RWPE2 (cell line): ENCODE data around the gene PHEX.

ENCODE experiments used
- ATAC-seq: fragments of 200-7000 bp; cut with Tn5 transposase; 3 replicates; pipeline ENCODE4 v1.9.1; 2021; ENCODE audit warnings: low read depth
- DNase-seq: peaks from one replicate; pipeline ENCODE4 v3.0.0-alpha.2; 2020; ENCODE audit warnings: low spot score
- H3K27ac ChIP-seq: fragments of 450-650 bp; 2 replicates; pipeline ENCODE4 v1.5.1; 2017; ENCODE audit warnings: mild to moderate bottlenecking; ENCODE audit not compliant: poor library complexity, severe bottlenecking
- H3K27me3 ChIP-seq: fragments of 250-450 bp; sonication (Bioruptor Pico); 2 replicates; pipeline ENCODE4 v1.5.1; 2021; ENCODE audit warnings: mild to moderate bottlenecking, moderate library complexity; ENCODE audit not compliant: insufficient read depth, poor library complexity, severe bottlenecking
- H3K36me3 ChIP-seq: fragments of 250-450 bp; sonication (Bioruptor Pico); 2 replicates; pipeline ENCODE4 v1.5.1; 2020; ENCODE audit warnings: low read depth, mild to moderate bottlenecking, moderate library complexity
- H3K4me1 ChIP-seq: fragments of 250-450 bp; sonication (Bioruptor Pico); 2 replicates; pipeline ENCODE4 v1.5.1; 2021; ENCODE audit warnings: mild to moderate bottlenecking, moderate library complexity; ENCODE audit not compliant: insufficient read depth, poor library complexity, severe bottlenecking
- H3K4me3 ChIP-seq: fragments of 250-450 bp; sonication (Bioruptor Pico); 2 replicates; pipeline ENCODE4 v1.5.1; 2021; ENCODE audit warnings: mild to moderate bottlenecking, moderate library complexity; ENCODE audit not compliant: severe bottlenecking
- H3K9me3 ChIP-seq: fragments of 250-450 bp; sonication (Bioruptor Pico); 2 replicates; pipeline ENCODE4 v1.5.1; 2021; ENCODE audit warnings: mild to moderate bottlenecking, moderate library complexity; ENCODE audit not compliant: severe bottlenecking
- TF ChIP-seq, protein P1 (sequence below): fragments of 450-650 bp; IDR thresholded peaks from one replicate; pipeline ENCODE4 v1.5.1; 2017; ENCODE audit warnings: mild to moderate bottlenecking, moderate library complexity; ENCODE audit not compliant: poor library complexity, severe bottlenecking

The PHEX gene

DNA sequence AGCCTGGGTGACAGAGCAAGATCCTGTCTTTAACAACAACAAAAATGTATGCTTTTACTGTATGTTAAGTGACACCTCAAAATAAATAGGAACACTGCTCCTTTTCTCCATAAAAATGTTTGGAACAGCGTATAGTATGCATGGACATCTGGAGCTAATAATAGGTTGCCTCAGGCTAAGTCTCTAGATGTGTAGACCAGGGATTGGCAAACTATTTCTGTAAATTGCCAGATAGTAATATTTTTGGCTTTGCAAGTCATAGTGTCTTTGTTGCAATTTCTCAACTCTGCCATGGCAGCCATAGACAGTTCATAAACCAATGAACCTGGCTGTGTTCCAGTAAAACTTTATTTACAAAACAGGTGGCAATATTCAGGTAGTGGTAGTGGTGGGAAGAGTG is 164.0 kb downstream of the PHEX start:
- no peaks in the 10 kb centered on the region for H3K36me3 ChIP-seq
- H3K4me1 ChIP-seq = no peaks in the 10 kb centered on the region
- TF ChIP-seq, protein P1, sequence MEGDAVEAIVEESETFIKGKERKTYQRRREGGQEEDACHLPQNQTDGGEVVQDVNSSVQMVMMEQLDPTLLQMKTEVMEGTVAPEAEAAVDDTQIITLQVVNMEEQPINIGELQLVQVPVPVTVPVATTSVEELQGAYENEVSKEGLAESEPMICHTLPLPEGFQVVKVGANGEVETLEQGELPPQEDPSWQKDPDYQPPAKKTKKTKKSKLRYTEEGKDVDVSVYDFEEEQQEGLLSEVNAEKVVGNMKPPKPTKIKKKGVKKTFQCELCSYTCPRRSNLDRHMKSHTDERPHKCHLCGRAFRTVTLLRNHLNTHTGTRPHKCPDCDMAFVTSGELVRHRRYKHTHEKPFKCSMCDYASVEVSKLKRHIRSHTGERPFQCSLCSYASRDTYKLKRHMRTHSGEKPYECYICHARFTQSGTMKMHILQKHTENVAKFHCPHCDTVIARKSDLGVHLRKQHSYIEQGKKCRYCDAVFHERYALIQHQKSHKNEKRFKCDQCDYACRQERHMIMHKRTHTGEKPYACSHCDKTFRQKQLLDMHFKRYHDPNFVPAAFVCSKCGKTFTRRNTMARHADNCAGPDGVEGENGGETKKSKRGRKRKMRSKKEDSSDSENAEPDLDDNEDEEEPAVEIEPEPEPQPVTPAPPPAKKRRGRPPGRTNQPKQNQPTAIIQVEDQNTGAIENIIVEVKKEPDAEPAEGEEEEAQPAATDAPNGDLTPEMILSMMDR = no peak
- no peak for ATAC-seq
- no peak overlapping the region for H3K4me3 ChIP-seq
- no peak overlapping the region for H3K27ac ChIP-seq
- no peak for DNase-seq
- no peaks in the 10 kb centered on the region for H3K9me3 ChIP-seq
- H3K27me3 ChIP-seq = no peaks in the 10 kb centered on the region

DNA sequence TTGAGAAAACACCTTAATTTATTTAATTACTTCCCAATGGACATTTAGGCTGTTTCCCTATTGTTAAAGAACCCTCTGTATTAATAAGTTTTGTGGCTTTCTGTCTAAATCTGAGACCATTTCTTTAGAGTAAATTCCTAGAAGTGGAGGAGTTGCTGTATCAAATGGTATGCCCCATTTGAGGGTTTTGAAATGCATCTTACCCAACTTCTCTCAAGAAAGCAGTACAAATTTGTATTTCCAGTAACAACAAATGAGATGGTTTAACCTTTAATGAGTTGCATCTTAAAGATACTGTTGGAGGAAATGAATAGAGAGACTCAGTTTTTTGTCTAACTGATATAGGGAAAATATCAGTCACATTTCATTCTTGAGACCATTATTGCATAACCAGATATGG is 170.1 kb downstream of the PHEX start:
- H3K4me1 ChIP-seq = no peaks in the 10 kb centered on the region
- H3K27me3 ChIP-seq = no peaks in the 10 kb centered on the region
- H3K36me3 ChIP-seq = no peaks in the 10 kb centered on the region
- no peak overlapping the region for H3K4me3 ChIP-seq
- DNase-seq (no peak), ATAC-seq (no peak)
- H3K27ac ChIP-seq = no peak overlapping the region
- TF ChIP-seq, protein P1 = no peak
- no peaks in the 10 kb centered on the region for H3K9me3 ChIP-seq

DNA sequence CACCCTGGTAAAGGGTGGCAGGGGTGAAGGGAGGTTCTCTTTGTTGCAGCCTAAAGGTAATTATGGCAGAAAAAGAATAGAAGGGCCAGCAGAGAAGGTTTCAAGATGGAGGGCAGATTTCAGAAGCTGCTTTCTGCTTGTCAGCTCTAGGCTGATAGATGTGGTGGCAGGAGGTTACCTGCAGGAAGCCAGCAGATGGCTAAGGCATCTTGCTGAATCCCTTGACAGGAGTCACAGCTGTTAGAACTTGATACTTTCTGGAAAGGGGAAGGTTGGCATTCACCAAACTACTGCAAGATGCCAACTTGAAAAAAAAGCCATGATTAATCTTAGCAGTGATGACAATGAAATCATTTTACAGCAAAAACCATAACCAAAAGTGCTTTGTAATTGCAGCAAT is 171.1 kb downstream of the PHEX start:
- ATAC-seq (no peak), DNase-seq (no peak)
- TF ChIP-seq, protein P1 = no peak
- Histone ChIP-seq H3K4me1 (no peaks in the 10 kb centered on the region), H3K4me3 (no peak overlapping the region), H3K9me3 (no peaks in the 10 kb centered on the region), H3K36me3 (no peaks in the 10 kb centered on the region), H3K27me3 (no peaks in the 10 kb centered on the region), H3K27ac (no peak overlapping the region)

DNA sequence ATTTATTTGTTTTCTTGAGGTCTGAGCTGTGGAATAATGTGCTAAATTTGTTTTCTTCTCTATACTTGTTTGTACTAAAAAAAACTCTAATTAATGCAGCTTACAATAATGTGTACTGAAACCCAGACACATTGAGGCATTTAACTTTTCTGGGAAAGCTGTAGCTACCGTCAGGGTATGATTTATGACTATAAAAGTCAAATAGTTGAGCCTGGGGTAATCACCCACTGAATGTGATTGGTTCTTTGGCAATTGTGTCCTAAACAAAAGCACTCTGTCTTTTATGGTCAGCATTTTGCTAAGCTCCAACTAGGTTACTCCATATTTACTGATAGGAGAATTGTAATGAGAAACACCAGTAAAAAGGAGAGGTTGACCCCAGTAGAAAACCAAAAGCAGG is 174.7 kb downstream of the PHEX start:
- Histone ChIP-seq H3K9me3 (no peaks in the 10 kb centered on the region), H3K4me1 (no peaks in the 10 kb centered on the region), H3K36me3 (no peaks in the 10 kb centered on the region), H3K27ac (no peak overlapping the region), H3K27me3 (no peaks in the 10 kb centered on the region), H3K4me3 (no peak overlapping the region)
- TF ChIP-seq, protein P1 = no peak
- DNase-seq (no peak), ATAC-seq (no peak)

DNA sequence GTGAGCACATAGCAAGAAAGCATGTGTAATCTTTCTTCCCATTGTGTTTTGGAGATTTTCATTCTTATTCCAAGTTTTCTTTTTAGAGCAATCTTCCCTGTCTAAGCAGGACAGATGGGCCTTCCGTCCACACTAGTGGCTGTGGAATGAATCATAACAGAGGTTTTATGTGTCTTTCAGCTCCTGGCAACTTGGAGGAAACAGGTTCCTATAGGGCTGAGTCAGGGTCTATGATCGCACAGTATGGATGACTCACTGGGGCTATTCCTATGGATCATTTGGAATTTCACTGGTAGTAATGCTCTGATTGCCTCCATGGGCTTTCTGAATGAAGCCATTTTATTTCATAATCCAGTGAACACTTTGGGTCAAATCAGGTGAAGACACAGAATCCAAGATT is 188.8 kb downstream of the PHEX start:
- Histone ChIP-seq H3K27ac (peak overlapping the region; percentile 92), H3K9me3 (no peaks in the 10 kb centered on the region), H3K4me3 (no peak overlapping the region), H3K4me1 (peaks cover 18% of the 10 kb centered on the region), H3K27me3 (no peaks in the 10 kb centered on the region), H3K36me3 (no peaks in the 10 kb centered on the region)
- DNase-seq = peak; percentile 65
- peak; percentile 99 for ATAC-seq
- TF ChIP-seq, protein P1 = no peak
